HG03066 (cell line): ENCODE results near the gene OSGEP.
"Not testable (repeated sequence)": the region's sequence is repeated elsewhere in the genome, so short reads cannot be mapped to it uniquely, and the experiment has no call there.

Source experiments
- ATAC-seq: cut with Tn5 transposase; IDR thresholded peaks from one replicate; pipeline ENCODE4 v1.9.1; 2021; ENCODE audit warnings: low read depth; ENCODE audit not compliant: unreplicated experiment

Gene OSGEP

DNA sequence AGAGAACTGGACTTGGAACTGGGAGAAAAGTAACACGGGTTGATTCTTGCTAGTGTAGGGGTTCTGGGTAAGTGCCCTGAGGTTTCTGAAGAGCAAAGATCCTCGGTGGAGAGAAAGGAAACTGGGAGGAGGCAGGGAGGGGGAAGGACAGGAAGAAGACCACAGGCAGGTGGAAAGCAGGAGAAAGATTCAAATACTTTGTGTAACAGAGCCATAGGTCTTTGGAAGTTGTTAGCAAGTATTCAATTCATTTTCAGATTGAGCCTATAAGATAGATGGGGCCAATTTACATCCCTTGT lies 15.9 kb upstream of the OSGEP start:
- ATAC-seq, result no peak

DNA sequence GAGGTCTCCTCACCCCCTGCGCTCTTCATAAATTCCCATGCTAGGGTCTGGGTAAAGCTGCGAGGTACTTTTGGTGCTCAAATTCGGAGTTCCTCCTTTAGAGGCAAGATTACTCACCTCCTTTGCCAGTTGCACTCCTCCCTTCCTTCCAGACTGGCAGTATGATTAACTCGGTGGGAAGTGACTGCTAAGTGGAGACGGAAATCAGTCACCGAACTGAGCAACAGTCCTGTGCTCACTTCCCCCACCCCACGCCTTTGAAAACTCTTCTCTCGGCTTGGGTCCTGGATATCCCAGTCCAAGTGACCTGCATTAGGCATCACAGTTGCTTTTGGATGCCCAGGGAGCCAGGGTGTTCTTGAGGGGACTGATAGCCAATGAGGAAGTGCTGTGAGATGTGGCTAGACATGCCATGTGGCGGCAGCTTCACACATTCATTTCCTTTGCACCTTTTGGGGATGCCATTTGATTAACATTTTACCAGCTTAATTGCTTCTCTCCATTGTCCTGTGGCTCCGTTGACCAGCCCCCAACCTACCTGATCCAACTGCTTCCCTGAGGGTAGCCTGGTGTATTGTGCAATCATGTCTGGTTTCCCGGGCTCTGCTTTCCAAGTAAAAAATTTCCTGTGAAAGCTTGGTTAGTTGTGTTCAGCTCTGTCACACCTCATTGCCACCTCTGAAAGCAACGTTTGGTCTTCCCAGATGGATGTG lies 15.4 kb upstream of the OSGEP start:
- peak; percentile 33 for ATAC-seq

DNA sequence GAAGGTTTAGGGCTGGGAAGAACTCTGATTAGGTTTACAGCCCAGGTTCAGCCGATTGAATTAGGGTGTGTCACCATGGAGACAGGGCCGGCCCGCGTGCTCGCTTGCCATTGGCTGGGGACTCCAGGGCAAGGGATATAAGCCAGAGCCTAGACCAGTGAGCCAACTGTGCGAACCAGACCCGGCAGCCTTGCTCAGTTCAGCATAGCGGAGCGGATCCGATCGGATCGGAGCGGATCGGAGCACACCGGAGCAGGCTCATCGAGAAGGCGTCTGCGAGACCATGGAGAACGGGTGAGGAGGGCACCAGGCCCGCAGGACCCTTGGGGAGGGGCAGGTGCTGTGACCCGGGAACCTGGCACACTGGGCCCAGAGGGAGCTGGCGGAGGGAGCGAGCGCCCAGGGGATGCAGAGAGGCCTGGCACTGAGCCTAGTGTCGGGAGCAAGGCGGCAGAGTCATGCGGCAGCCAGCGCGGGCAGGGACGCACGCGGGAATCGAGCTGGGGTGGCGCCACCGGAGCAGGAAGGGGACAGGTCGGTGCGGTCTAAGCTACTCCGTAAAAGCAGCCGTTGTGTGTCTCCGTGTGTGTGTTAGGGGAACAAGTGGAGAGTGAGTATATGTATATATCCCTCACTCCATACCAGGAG lies 14.8 kb upstream of the OSGEP start, which contains the start of gene PNP:
Gene PNP, plus strand, starts transcription at position 165 of the 648 bp plus-strand sequence. Its CDS starts 119 bp downstream, at position 284.
- ATAC-seq, result peak; percentile 95

DNA sequence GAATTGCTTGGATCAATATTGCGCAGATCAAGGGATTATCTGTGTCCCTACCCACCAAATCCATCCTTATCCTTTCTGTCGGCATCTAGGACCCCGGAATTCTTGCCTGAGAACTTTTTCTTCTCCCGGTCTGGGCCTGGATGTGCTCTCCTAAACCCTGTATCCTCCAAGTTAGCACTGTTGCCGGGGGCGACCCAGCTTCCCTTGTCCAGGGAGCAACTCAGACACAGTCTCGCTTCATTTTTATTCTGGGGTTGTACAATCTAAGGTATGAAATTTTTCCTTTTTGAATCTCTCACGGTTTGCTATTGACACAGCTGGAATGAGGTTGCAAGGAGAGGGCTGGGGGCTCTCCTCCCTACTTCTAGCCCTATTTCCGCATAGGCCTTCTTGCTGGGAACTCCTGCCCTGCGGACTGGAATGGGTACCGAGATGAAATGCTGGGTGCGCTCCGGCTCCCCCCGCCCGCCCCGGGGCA lies 14.2 kb upstream of the OSGEP start:
- ATAC-seq, result no peak

DNA sequence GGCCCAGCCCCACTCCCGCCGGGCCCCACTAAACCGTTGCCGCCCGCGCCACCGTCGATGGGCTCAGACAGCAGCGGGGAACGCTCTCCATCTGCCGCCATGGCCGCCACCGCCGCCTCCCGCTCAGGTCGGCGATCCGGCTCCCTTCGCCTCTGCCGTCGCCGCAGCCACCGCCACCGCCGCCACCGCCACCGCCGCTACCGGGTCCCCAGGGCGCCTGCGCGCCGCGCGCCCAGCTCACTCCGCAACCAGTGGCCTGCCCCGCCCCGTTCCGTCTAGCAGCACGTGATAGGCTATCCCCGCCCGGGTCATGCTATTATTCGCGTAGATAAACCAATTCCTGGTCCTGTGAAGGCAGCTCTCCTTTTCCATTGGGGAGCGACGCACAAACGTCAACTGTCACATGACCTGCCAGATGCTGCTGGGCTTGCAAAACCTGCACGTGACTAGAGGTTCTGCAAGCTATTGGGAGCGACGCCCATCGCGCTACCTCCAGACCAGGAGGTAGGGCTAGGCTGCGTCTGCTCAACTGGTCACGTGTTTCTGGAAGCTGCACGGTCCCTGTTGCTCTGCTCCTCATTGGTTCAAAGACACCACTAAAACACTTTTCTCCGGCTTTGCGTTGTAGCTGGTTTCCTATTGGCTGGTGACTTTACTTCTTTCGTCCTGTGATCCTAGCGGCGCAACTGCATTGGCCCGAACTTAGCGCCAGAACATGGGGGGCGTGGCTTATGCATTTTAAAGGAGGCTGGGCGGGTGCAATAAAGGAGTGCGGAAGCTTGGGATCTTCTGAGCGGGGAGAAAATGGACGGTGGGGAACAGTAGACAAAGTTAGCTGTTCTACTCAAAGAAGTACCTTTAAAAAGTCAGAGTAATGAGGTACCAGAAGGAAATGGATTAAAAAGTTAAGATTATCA lies 6.9 kb upstream of the OSGEP start, which contains the start of gene PIP4P1:
Gene PIP4P1, minus strand, starts transcription at position 210 of the 917 bp plus-strand sequence. Its CDS starts 109 bp downstream, at position 101.
- ATAC-seq, result peak; percentile 92

DNA sequence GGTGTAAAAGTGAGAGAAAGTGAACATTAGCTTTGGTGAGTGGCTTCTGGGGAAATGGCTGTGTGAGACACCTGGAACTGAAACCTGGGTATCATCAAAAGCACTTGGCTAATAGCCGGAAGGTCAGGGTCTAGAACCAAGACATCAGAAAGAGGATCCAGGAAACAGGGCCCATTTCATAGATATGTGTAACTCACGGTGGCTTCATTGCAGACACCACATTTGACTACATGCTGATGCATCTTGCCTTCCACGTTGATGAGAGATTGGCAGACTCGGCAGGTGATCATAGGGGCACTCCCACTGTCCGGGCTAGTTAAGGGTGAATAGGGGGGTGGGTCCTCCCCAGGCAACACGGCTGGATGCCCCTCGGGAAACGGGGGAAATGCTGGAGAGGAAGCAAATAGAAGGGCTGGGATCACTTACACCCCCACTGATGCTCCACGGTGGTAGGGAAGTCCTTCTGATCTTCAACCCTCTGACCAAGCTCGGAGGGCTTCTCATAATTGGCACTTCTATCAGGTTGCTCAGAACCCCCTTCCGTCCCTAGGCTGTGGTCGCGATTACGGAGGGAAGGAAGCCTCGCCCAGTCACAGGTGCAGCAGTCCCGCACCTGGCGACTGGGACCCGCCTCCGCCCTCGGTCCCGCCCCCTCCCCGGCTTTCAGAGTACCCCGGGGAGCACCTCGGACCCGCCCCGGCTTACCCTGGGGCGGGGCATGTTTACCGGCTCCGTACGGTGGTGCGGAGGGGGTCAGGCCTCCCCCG lies 6.0 kb upstream of the OSGEP start:
- peak; percentile 4 for ATAC-seq

DNA sequence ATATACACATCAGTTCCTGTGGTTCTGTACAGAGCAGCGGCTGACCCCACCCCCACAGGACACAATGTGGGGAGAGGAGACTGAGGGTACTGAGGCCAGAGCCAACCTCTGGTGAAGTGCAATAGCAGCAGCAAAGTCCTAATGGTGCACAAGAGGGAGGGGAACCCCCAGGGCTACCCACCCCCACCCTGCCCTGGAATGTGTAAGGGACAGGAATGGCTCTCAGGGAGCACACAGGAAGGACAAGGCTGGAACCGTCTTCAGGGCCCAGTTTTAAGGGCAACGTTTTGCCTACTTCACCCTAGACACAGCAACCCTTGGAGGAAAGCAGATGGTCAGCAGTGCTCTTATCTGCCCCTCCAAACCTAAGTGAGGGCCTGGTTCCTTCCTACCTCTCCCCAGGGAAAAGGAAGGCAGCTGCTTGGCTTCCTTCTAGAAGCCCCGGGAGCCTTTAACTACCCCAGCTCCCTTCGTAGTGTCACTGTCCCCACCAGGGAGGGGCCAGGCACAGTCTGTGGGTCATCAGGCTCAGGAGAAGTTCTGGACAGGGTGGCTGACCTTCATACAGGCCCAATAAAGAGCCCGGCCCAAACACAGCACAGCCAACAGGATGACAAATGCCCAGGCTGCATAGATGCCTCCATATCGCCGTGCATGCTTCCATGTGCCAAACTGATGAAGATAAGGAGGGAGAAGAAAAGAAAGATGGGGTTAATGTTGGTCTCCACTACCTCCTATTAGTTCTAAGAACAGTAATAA lies 3.6 kb upstream of the OSGEP start:
- no peak for ATAC-seq

DNA sequence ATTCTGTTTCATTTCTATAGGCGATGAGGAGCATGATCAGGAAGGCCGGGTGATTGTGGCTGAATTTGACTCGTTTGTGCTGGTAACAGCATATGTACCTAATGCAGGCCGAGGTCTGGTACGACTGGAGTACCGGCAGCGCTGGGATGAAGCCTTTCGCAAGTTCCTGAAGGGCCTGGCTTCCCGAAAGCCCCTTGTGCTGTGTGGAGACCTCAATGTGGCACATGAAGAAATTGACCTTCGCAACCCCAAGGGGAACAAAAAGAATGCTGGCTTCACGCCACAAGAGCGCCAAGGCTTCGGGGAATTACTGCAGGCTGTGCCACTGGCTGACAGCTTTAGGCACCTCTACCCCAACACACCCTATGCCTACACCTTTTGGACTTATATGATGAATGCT lies 2.4 kb upstream of the OSGEP start:
- ATAC-seq, result no peak

DNA sequence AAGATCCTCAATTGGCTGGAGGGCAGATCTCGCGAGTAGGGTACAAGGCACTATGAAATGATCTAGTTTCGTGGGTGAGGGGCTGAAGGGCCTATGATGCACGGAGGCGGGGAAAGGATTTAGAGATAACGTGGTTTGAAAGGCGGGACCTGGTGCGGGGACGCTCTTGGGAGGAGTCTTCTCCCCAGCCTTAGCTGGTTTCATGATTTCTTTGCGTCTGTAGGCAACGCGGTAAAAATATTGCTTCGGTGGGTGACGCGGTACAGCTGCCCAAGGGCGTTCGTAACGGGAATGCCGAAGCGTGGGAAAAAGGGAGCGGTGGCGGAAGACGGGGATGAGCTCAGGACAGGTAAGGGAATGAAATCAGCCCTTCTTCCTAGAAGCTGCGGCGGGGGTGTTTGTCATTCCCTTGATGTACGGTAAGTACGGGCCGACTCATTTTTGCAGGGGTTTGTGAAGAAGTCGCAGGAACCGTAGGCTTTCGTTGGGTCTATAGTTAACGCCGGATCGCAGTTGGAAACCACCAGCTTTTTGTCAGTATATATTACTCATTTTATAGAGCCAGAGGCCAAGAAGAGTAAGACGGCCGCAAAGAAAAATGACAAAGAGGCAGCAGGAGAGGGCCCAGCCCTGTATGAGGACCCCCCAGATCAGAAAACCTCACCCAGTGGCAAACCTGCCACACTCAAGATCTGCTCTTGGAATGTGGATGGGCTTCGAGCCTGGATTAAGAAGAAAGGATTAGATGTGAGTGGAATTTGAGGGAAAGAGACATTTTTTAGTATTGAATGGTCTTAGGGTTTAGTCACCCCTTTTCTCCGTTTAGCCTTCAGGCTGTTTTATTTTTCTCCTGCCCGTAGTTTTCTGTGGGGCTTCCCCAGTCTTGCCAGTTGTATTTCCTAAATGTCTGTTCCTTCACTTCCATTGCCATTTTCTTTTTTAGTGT lies 1.0 kb upstream of the OSGEP start:
- ATAC-seq, result peak; percentile 43

DNA sequence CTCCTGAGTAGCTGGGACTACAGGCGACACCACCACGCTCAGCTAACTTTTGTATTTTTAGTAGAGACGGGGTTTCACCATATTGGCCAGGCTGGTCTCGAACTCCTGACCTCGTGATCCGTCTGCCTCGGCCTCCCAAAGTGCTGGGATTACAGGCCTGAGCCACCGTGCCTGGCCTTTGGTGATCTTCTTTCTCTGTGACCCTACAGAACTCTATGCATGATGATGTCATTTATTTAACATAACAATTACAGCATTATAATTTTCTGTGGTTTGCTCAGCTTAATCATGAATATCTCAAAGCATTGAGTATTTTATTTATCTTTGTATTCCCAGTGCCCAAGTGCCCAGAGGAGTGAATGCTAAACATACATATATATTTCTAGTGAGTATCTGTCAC lies 1.8 kb downstream of the OSGEP start:
- not testable (repeated sequence) for ATAC-seq

DNA sequence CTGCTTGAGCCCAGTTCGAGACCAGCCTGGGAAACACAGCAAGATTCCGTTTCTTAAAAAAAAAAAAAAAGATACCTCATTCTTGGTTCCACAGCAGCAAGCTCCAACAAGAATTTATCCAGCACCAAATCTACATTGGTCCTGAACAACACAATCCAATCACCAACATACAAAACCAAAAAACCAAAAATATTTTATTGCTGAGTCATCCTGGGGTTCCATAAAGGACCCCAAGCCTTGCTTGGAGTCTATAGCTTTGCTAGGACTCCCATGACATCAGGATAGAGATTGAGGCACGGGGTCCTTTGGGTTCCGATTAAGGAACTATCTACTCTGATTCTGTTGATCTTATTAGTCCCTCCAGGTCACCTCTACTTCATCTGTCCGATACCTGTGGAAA lies 7.7 kb downstream of the OSGEP start:
- no peak for ATAC-seq

DNA sequence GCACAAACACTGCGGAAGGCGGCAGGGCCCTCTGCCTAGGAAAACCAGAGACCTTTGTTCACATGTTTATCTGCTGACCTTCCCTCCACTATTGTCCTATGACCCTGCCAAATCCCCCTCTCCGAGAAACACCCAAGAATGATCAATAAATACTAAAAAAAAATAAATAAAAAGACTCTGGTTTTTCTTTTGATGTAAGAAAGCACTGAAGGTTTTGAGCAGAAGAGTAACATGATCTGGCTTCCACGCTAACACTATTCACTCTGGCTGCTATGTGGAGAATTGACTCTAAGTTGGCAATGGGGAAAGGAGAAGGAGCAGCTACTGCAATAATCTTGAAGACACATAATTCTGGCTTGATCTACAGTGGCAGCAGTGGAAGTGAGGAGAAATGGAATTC lies 11.0 kb downstream of the OSGEP start:
- ATAC-seq, result not testable (repeated sequence)

DNA sequence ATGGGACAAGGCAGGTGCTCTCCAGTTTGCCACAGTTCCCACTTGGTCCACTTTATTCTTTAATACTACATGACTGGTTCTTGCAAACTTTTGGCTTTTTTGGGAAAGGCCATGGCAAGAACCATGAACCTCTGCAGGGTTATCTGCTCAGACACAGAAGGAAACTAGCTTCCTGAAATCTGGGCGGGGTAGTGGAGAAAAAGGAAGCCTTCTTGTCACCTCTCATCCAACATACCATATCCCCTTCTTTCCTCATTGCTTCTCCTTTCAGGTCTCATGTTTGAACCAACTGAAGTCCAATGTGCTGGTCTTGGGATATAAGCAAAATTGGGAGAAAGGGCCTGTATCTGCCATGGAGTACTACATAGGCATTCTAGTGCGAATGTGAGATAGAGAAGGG lies 13.2 kb downstream of the OSGEP start:
- ATAC-seq, result no peak

DNA sequence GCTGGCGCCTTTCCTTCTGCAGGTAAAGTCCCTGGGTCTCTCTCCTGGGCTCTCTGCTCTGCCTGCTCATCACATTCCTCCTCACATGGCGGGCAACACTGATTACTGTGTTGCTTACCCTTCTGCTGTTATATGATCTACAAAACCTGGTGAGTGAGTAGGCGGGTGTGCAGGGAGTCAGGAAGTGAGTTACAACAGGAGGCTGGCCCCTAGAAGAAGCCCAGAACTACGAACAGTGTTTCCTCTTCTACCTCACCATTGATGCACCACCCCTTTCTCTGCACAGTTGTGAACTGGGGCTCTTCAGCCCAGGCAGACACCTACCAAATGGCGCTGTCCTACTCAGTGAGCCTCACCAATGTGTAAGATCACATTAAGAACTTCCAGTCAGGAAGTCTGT lies 13.7 kb downstream of the OSGEP start:
- no peak for ATAC-seq

DNA sequence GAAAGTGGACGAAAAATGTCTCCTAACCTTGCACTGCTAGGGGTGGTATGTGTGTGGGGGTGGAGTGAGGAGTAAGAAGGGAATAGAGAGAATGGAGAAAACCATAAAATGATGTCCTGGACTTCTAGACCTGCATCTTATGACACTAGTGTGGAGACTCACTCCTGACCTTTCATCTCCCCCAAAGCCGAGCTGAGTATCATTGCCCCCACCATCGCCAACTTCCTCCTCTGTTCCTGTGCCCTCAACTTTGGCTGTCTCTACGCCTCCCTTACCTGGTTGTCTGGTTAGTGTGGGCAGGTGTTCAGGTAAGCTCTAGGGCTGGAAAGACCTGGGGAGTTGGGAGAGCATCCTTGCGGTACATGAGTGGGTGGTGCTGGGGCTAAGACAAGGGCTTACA lies 14.1 kb downstream of the OSGEP start:
- ATAC-seq, result no peak

DNA sequence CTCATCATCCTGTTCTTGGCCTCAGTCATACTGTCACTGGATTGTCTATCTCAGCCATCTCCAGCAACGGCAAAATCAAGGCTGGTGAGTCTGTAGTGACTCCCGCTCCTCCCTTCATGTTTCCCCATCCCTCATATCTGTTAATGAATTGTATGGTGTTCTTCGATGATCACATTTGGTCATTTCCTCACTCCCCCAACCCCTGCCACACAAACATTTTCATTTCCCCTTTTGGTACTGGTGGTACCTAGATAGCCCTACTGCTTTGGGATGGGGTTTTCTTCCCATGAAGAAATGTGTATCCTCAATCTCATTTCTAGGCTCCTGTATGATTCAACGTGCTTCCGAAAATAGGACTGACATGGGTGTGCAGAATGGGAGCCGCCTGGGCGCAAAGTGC lies 15.9 kb downstream of the OSGEP start:
- ATAC-seq, result no peak

DNA sequence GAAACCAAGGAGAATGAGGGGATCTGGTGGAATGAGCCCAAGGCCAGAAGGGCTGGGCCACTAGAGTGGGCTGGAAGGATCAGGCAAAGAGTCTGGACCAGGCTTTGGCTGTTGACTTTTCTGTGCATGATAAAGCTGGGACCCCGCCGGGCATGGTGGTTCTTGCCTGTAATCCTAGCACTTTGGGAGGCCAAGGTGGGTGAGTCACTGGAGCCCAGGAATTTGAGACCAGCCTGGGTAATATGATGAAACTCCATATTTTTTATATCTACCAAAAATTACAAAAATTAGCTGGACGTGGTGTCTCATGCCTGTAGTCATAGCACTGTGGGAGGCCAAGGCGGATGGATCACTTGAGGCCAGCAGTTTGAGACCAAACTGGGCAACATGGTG lies 18.3 kb downstream of the OSGEP start:
- no peak for ATAC-seq

DNA sequence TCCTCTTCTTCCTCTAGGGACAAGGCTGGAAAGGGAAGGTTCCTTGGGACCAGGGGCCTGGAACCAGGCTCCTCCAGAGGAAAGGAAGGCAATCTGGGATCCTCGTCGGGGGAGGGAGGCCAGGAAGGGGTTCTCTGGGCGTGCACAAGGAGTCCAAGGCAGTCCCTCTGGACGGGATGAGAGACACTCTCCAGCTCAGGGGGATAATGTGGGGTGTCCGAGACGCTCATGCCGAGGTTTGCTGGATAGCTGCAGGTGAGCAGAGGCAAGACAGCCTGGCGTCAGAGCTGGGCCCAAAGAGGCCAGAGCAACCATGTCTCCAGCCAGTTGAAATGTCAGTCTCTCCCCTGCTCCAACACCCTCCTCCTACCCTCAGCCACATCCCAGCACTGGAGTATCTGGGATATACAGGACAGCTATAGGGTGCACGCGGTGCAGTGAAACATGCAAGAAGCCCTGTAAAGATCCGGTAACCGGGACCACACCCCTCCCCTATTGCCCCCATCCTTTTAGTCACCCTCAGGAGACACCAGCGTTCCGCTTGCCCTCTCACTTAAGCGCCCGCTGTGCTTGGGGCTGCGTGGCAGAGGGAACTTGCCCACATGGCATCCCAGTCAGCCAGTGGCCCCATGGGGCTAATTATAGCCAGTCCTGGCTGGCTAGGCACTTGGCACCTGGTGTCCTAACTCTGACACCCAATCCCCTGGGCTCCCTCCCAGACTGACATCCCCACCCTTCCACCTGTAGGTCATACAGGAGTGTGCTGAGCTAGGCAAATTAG lies 18.8 kb downstream of the OSGEP start, which contains the start of gene KLHL33:
Gene KLHL33, minus strand, starts transcription at position 585 of the 781 bp plus-strand sequence. Its CDS starts 355 bp downstream, at position 230.
- ATAC-seq, result no peak
